Measurements from ENCODE around the gene CDS2. TPM values are rescaled to one million over a fixed set of nuclear protein-coding genes. Genes with fewer than 3 reads are reported as not detected.

Gene CDS2
- total and polyA plus RNA-seq, 2 of the 13 experiments (the other 11 are each of a cell fraction or from before 2014, with no cell fraction given) = 81.3 to 153 TPM

DNA sequence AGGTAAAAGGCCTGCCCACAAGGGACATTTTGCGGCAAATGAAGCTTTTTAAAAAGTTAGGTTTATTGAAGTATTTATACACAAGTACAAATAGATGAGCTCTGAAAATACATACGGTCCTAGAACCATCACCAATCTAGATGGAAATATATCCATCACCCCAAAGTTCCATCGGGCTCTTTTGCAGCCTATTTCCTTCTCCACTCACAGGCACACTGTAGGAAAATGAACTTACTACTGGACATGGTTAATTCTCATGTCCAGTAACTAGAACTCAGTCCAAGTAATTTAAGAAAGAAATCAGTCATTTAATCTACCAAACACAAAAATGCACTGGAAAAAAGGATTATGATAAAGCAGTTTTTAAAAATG lies 13.2 kb upstream of the CDS2 start:
- FAIRE-seq (no peak), DNase-seq (ENCODE audit: low spot score) (no peak), ATAC-seq (peak; percentile 2)
- peak overlapping the region; percentile 86 to 92 (median 90) for H3K4me3 ChIP-seq (replicated peaks in 1 of 3; ENCODE audit: insufficient read depth in 1 of 3, low read depth in 2 of 3, low read length in 3 of 3)
- POLR2A ChIA-PET = no interaction called here
- 12% methylated on average over 3 of the region's 3 CpGs for WGBS (ENCODE audit: low lambda C conversion rate)
- peak overlapping the region; percentile 6 for H2AFZ ChIP-seq (ENCODE audit: low read length)
- peaks cover 44% of the 10 kb centered on the region for H3K79me2 ChIP-seq (ENCODE audit: insufficient read depth, low read length)
- TF ChIP-seq HNF4A (CRISPR knock-in tag; IDR thresholded peaks at IDR 0.05) = no peak
- TF ChIP-seq, protein P1, sequence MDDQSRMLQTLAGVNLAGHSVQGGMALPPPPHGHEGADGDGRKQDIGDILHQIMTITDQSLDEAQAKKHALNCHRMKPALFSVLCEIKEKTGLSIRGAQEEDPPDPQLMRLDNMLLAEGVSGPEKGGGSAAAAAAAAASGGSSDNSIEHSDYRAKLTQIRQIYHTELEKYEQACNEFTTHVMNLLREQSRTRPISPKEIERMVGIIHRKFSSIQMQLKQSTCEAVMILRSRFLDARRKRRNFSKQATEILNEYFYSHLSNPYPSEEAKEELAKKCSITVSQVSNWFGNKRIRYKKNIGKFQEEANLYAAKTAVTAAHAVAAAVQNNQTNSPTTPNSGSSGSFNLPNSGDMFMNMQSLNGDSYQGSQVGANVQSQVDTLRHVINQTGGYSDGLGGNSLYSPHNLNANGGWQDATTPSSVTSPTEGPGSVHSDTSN (CRISPR knock-in tag; IDR thresholded peaks at IDR 0.05; ENCODE audit: borderline replicate concordance) = 0 out of 2 replicates have a peak, but pooled peaks have one; percentile 62
- TF ChIP-seq ZNF510 (CRISPR knock-in tag; IDR thresholded peaks at IDR 0.05; ENCODE audit: low read depth) = 0 out of 2 replicates have a peak, but pooled peaks have one; percentile 2
- TF ChIP-seq, protein P2, sequence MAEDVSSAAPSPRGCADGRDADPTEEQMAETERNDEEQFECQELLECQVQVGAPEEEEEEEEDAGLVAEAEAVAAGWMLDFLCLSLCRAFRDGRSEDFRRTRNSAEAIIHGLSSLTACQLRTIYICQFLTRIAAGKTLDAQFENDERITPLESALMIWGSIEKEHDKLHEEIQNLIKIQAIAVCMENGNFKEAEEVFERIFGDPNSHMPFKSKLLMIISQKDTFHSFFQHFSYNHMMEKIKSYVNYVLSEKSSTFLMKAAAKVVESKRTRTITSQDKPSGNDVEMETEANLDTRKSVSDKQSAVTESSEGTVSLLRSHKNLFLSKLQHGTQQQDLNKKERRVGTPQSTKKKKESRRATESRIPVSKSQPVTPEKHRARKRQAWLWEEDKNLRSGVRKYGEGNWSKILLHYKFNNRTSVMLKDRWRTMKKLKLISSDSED (CRISPR knock-in tag; IDR thresholded peaks at IDR 0.05) = no peak
- 0 out of 2 replicates have a peak, but pooled peaks have one; percentile 4 for TF ChIP-seq ZNF761 (CRISPR knock-in tag; conservative IDR thresholded peaks at IDR 0.05)
- TF ChIP-seq, protein P3, sequence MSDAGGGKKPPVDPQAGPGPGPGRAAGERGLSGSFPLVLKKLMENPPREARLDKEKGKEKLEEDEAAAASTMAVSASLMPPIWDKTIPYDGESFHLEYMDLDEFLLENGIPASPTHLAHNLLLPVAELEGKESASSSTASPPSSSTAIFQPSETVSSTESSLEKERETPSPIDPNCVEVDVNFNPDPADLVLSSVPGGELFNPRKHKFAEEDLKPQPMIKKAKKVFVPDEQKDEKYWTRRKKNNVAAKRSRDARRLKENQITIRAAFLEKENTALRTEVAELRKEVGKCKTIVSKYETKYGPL (CRISPR knock-in tag; IDR thresholded peaks at IDR 0.05) = peak; percentile 24; the same call in 1 of the 2 replicates
- TF ChIP-seq, protein P4, sequence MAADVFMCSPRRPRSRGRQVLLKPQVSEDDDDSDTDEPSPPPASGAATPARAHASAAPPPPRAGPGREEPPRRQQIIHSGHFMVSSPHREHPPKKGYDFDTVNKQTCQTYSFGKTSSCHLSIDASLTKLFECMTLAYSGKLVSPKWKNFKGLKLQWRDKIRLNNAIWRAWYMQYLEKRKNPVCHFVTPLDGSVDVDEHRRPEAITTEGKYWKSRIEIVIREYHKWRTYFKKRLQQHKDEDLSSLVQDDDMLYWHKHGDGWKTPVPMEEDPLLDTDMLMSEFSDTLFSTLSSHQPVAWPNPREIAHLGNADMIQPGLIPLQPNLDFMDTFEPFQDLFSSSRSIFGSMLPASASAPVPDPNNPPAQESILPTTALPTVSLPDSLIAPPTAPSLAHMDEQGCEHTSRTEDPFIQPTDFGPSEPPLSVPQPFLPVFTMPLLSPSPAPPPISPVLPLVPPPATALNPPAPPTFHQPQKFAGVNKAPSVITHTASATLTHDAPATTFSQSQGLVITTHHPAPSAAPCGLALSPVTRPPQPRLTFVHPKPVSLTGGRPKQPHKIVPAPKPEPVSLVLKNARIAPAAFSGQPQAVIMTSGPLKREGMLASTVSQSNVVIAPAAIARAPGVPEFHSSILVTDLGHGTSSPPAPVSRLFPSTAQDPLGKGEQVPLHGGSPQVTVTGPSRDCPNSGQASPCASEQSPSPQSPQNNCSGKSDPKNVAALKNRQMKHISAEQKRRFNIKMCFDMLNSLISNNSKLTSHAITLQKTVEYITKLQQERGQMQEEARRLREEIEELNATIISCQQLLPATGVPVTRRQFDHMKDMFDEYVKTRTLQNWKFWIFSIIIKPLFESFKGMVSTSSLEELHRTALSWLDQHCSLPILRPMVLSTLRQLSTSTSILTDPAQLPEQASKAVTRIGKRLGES (CRISPR knock-in tag; IDR thresholded peaks at IDR 0.05; ENCODE audit: borderline replicate concordance) = 0 out of 2 replicates have a peak, but pooled peaks have one; percentile 51
- TF ChIP-seq ZC3H13 (CRISPR knock-in tag; IDR thresholded peaks at IDR 0.05) = 0 out of 2 replicates have a peak, but pooled peaks have one; percentile 49
- TF ChIP-seq, protein P5, sequence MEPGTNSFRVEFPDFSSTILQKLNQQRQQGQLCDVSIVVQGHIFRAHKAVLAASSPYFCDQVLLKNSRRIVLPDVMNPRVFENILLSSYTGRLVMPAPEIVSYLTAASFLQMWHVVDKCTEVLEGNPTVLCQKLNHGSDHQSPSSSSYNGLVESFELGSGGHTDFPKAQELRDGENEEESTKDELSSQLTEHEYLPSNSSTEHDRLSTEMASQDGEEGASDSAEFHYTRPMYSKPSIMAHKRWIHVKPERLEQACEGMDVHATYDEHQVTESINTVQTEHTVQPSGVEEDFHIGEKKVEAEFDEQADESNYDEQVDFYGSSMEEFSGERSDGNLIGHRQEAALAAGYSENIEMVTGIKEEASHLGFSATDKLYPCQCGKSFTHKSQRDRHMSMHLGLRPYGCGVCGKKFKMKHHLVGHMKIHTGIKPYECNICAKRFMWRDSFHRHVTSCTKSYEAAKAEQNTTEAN (CRISPR knock-in tag; conservative IDR thresholded peaks at IDR 0.05) = no peak
- TF ChIP-seq ZSCAN22 (CRISPR knock-in tag; IDR thresholded peaks at IDR 0.05) = 0 out of 2 replicates have a peak, but pooled peaks have one; percentile 10
- peaks cover 54% of the 10 kb centered on the region for H3K4me1 ChIP-seq (ENCODE audit: insufficient read depth, low read length)
- no TSS peak for BruUV-seq (replicated peaks)
- peaks cover 8 to 64% of the 10 kb centered on the region in 2 experiments for H3K36me3 ChIP-seq (replicated peaks in 1 of 2; ENCODE audit: control insufficient read depth in 1 of 2, insufficient read depth in 2 of 2, low read length in 2 of 2)
- intact Hi-C loops (cut with micrococcal nuclease; ENCODE audit: unreplicated experiment) = no loop called here
- CTCF ChIA-PET (ENCODE audit: low intra/inter-chr PET ratio, low total read pairs) = no interaction called here
- H3K27me3 ChIP-seq (ENCODE audit: control insufficient read depth in 1 of 2, insufficient read depth in 2 of 2, low read length in 2 of 2) = peaks cover 0 to 4% of the 10 kb centered on the region in 2 experiments; a peak in 1 of 5 replicates
- H3K4me2 ChIP-seq (ENCODE audit: low read depth, low read length) = peak overlapping the region; percentile 93
- H4K20me1 ChIP-seq (ENCODE audit: insufficient read depth, low read length) = peaks cover 9% of the 10 kb centered on the region
- H3K27ac ChIP-seq (ENCODE audit: extremely low read length, insufficient read depth, low read length) = peak overlapping the region; percentile 89
- in situ Hi-C loops (cut with HindIII; ENCODE audit: extremely low pct_ligation_motif_present, low pct_unique_long_range_greater_than_20kb) = no loop called here
- peak overlapping the region; percentile 90 for H3K9ac ChIP-seq (ENCODE audit: insufficient read depth, low read depth, low read length)
- no peaks in the 10 kb centered on the region for H3K9me3 ChIP-seq (ENCODE audit: low read length)

Data from HepG2 (cell line).